ENCODE results near the gene PAIP1.
"Not testable (repeated sequence)": the region's sequence is repeated elsewhere in the genome, so short reads cannot be mapped to it uniquely, and the experiment has no call there.

PAIP1 gene

DNA sequence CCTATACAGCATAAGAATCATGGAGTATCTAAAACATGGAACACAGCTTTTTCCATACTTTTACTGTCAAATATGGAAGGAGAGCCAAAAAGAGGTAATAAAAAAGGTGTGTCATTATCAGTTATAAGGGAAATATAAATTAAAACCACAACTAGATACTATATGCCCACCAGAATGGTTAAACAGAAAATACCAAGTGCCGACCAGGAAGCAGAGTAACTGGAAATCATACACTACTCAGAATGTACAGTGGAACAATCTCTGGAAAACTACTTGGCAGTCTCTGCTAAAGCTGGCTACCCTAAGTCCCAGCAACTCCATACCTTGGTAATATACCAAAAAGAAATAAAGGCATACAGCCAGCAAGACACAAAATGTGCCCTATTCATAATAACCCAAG is 2.4 kb downstream of the PAIP1 start:
- Histone ChIP-seq H3K4me2 (ENCODE audit: low read depth, low read length, poor library complexity, severe bottlenecking) (peak overlapping the region; percentile 98), H3K4me3 (ENCODE audit: low read length, poor library complexity, severe bottlenecking) (peak overlapping the region; percentile 100), H4K20me1 (ENCODE audit: insufficient read depth, low read length, poor library complexity, severe bottlenecking) (peaks cover 55% of the 10 kb centered on the region), H3K4me1 (ENCODE audit: insufficient read depth, low read length, poor library complexity, severe bottlenecking) (peaks cover 57% of the 10 kb centered on the region), H3K27me3 (ENCODE audit: insufficient read depth, low read length, poor library complexity, severe bottlenecking) (no peaks in the 10 kb centered on the region), H2AFZ (ENCODE audit: low read length) (no peak overlapping the region), H3K9ac (ENCODE audit: low read depth, low read length, poor library complexity, severe bottlenecking) (peak overlapping the region; percentile 97), H3K36me3 (ENCODE audit: insufficient read depth, low read length) (peaks cover 11% of the 10 kb centered on the region), H3K79me2 (ENCODE audit: insufficient read depth, low read length) (peaks cover 68% of the 10 kb centered on the region), H3F3A (ENCODE audit: low read depth) (no peaks in the 10 kb centered on the region), H3K9me2 (replicated peaks; ENCODE audit: low read depth, low read length) (no peaks in the 10 kb centered on the region), H3K9me3 (ENCODE audit: insufficient read depth, low read depth, low read length) (no peaks in the 10 kb centered on the region)
- TF ChIP-seq CTCF (conservative IDR thresholded peaks at IDR 0.05; ENCODE audit: low read length) (no peak), EZH2phosphoT487 (IDR thresholded peaks at IDR 0.05; ENCODE audit: borderline replicate concordance) (no peak)

GRCh38 chr5:43553381-43553780 is 3.5 kb downstream of the PAIP1 start:
- Histone ChIP-seq H2AFZ (ENCODE audit: low read length) (no peak overlapping the region), H3K4me2 (ENCODE audit: low read depth, low read length, poor library complexity, severe bottlenecking) (peak overlapping the region; percentile 98), H3F3A (ENCODE audit: low read depth) (no peaks in the 10 kb centered on the region), H3K36me3 (ENCODE audit: insufficient read depth, low read length) (peaks cover 15% of the 10 kb centered on the region), H3K27me3 (ENCODE audit: insufficient read depth, low read length, poor library complexity, severe bottlenecking) (no peaks in the 10 kb centered on the region), H4K20me1 (ENCODE audit: insufficient read depth, low read length, poor library complexity, severe bottlenecking) (peaks cover 57% of the 10 kb centered on the region), H3K79me2 (ENCODE audit: insufficient read depth, low read length) (peaks cover 79% of the 10 kb centered on the region), H3K9ac (ENCODE audit: low read depth, low read length, poor library complexity, severe bottlenecking) (peak overlapping the region; percentile 97), H3K4me1 (ENCODE audit: insufficient read depth, low read length, poor library complexity, severe bottlenecking) (peaks cover 57% of the 10 kb centered on the region), H3K4me3 (ENCODE audit: low read length, poor library complexity, severe bottlenecking) (peak overlapping the region; percentile 100), H3K9me3 (ENCODE audit: insufficient read depth, low read depth, low read length) (no peaks in the 10 kb centered on the region), H3K9me2 (replicated peaks; ENCODE audit: low read depth, low read length) (no peaks in the 10 kb centered on the region)
- TF ChIP-seq EZH2phosphoT487 (IDR thresholded peaks at IDR 0.05; ENCODE audit: borderline replicate concordance) (no peak), CTCF (conservative IDR thresholded peaks at IDR 0.05; ENCODE audit: low read length) (no peak)

DNA sequence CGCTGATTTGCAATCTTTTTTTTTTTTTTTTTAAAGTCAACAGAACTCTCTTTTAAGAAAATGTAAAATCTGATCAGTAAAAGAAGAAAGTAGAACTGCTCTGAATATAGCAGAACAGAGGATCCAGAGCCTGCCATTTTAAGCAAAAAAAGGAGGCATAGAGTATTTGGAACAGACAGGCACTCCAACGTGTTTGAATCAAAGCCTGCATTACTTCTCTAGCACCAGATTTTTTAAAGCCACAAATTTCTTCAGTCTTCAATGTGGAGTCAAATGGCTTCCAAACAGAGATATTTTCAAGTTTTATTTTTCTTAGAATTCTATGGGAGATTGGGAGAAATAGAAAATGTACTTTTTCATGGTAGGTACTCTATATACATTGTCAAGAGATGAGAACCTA is 5.1 kb downstream of the PAIP1 start:
- Histone ChIP-seq H3K4me3 (ENCODE audit: low read length, poor library complexity, severe bottlenecking) (peak overlapping the region; percentile 100), H3K4me2 (ENCODE audit: low read depth, low read length, poor library complexity, severe bottlenecking) (peak overlapping the region; percentile 98), H3K79me2 (ENCODE audit: insufficient read depth, low read length) (peaks cover 96% of the 10 kb centered on the region), H3K27me3 (ENCODE audit: insufficient read depth, low read length, poor library complexity, severe bottlenecking) (no peaks in the 10 kb centered on the region), H2AFZ (ENCODE audit: low read length) (no peak overlapping the region), H3K9me2 (replicated peaks; ENCODE audit: low read depth, low read length) (no peaks in the 10 kb centered on the region), H3K9me3 (ENCODE audit: insufficient read depth, low read depth, low read length) (no peaks in the 10 kb centered on the region), H4K20me1 (ENCODE audit: insufficient read depth, low read length, poor library complexity, severe bottlenecking) (peaks cover 70% of the 10 kb centered on the region), H3K4me1 (ENCODE audit: insufficient read depth, low read length, poor library complexity, severe bottlenecking) (peaks cover 50% of the 10 kb centered on the region), H3K36me3 (ENCODE audit: insufficient read depth, low read length) (peaks cover 31% of the 10 kb centered on the region), H3K9ac (ENCODE audit: low read depth, low read length, poor library complexity, severe bottlenecking) (peak overlapping the region; percentile 97), H3F3A (ENCODE audit: low read depth) (no peaks in the 10 kb centered on the region)
- TF ChIP-seq CTCF (conservative IDR thresholded peaks at IDR 0.05; ENCODE audit: low read length), result no peak
- TF ChIP-seq EZH2phosphoT487 (IDR thresholded peaks at IDR 0.05; ENCODE audit: borderline replicate concordance), result no peak

GRCh38 chr5:43549272-43549671 is 7.6 kb downstream of the PAIP1 start:
- peaks cover 55% of the 10 kb centered on the region for H3K36me3 ChIP-seq (ENCODE audit: insufficient read depth, low read length)

More at GRCh38 chr5:43549272-43549671, 7.6 kb downstream of the PAIP1 start:
- not testable (repeated sequence) for H3K27me3 ChIP-seq (ENCODE audit: insufficient read depth, low read length, poor library complexity, severe bottlenecking); H3K9ac ChIP-seq (ENCODE audit: low read depth, low read length, poor library complexity, severe bottlenecking); H3F3A ChIP-seq (ENCODE audit: low read depth); H3K4me3 ChIP-seq (ENCODE audit: low read length, poor library complexity, severe bottlenecking); H3K9me3 ChIP-seq (ENCODE audit: insufficient read depth, low read depth, low read length); H2AFZ ChIP-seq (ENCODE audit: low read length); H3K9me2 ChIP-seq (replicated peaks; ENCODE audit: low read depth, low read length)
- Histone ChIP-seq H3K4me2 (ENCODE audit: low read depth, low read length, poor library complexity, severe bottlenecking) (peak overlapping the region; percentile 17), H4K20me1 (ENCODE audit: insufficient read depth, low read length, poor library complexity, severe bottlenecking) (peaks cover 65% of the 10 kb centered on the region), H3K4me1 (ENCODE audit: insufficient read depth, low read length, poor library complexity, severe bottlenecking) (peaks cover 36% of the 10 kb centered on the region), H3K79me2 (ENCODE audit: insufficient read depth, low read length) (peaks cover 97% of the 10 kb centered on the region)
